Pulmonary artery endothelial cell (primary cell): Measurements from ENCODE around the gene ZNF385C. TPM values are rescaled to one million over a fixed set of nuclear protein-coding genes. Genes with fewer than 3 reads are reported as not detected.
"Not testable (repeated sequence)": the region's sequence is repeated elsewhere in the genome, so short reads cannot be mapped to it uniquely, and the experiment has no call there.

Experiments
- DNase-seq: peaks from one replicate; pipeline ENCODE4 v3.0.0-alpha.2; 2011; ENCODE audit warnings: low read depth, low spot score
- total RNA-seq: library from RNA; depleted of rRNA; stranded (reverse); fragments of >200 nt; gene quantifications from 2 replicates; pipeline ENCODE4 v1.2.3, GENCODE V29; 2014

ZNF385C gene
- total RNA-seq, result not detected in 2 replicates

DNA sequence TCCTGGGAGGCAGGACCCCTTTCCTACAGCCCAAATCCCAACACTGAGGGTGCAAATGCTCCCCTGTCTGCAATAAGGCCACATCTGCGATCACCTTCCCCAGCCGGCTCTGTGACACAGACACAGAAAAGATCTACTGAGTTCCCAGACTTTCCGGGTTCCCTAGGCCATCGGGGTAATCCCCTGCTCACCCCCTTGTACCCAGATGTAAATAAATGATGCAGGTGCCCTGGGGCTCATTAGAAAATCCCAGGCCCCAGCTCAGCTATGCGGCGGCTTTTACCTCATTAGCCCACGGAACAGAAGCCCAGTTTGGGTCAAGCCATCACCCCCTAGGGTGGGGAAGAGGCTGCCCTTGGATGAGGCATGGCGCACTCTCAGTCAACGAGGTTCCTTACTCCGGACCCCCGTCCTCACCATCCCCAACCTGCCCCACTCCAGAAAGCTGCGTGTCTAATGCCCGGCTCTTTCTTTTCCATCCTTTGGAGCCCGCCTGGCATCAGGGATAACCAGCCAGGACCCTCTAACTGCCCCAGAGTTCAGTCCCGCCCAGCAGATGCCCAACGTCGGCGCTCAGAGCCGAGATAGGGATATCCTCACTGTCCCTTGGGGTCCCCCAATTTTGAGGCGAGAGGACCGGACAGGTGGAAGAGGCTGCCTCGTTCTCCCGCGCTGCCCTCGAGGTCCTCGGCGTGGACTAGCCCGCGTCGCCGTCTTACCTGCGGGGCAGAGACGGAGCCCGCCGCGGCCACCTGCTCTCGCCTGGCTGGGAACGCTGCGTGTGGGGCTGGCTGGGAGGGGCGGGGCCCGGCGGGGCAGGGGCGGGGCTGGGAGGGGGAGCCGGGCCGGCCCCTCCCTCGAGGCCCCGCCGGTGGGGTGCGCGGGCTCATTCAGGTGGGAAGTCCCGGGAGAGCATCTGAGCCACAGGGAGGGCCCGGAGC, at the start of gene ZNF385C:
TSS of gene ZNF385C (minus strand) at position 783 of the 941 bp plus-strand sequence. CDS start 35,417 bp downstream, outside the sequence.
- DNase-seq, result no peak

GRCh38 chr17:42146911-42147607, 48.8 kb upstream of the ZNF385C start:
- no peak for DNase-seq

GRCh38 chr17:42143138-42143537, 44.9 kb upstream of the ZNF385C start:
- DNase-seq, result not testable (repeated sequence)

DNA sequence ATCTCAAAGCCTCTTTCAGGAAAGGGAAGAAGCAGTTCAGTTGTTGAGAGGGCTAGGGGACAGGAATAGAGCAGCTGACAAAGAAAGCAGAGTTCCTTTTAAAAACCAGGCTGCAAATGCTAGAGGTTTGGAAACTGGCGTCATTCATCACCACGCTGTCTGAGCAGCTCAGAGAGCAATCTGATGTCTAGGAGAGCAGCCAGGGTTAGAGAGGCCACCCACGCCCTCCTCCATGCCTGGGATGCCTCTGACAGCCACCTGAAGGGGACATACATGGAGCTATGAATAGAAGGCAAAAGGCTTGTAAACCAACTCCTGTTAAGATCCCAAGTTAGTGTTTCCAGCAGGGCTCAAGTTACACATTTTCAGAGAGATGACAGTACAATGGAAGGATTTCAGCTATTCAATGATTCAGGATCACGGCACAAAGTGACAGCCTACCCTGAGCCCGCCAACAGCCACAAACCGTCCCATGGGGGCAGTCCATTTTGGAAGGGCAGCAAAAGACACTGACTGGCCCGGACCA, 44.2 kb upstream of the ZNF385C start:
- no peak for DNase-seq

GRCh38 chr17:42141382-42141781, 43.1 kb upstream of the ZNF385C start:
- no peak for DNase-seq

DNA sequence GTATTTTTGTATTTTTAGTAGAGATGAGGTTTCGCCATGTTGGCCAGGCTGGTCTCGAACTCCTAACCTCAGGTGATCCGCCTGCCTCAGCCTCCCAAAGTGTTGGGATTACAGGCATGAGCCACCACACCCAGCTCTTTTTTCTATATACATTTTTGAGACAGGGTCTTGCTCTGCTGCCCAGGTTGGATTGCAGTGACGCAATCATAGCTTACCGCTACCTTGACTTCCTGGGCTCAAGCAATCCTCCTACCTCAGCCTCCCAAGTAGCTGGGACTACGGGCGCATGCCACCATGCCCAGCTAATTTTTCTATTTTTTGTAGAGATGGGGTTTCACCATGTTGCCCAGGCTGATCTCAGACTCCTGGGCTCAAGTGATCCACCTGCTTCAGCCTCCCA, 42.4 kb upstream of the ZNF385C start:
- not testable (repeated sequence) for DNase-seq

DNA sequence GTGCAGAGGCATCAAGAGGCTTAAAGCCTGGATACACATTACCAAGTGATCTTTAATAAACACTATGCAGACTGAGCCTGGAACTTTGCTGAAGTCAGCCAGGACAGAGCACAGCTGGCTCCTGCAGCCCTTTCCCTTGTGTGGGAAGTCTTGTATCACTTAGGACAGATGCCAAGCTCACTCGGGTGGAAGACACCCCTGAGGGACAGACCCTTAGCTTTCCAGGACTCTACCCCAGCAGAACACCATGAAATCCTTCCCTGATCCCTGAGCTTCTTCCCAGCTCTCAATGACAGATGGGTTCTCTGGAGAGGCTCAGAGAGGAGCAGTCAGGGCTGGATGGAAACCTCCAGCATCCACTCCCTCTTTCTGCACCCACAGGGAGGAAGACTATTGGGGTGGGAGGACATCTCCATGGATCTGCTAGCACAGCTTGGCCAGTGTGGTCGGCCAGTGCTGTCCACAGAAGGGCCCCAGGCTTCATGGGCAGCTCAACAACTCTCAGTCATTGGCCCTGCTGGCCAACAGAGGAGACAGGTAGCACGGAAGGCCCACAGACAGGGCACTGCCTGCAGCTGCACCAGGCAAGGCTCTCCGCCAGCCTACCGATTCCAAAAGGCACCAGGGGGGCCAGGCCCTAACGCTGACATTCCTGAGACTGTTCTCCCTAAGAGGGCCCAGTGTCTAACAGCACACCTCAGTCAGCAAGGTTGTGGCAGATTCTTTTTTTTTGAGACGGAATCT, 40.6 kb upstream of the ZNF385C start:
- no peak for DNase-seq

- DNase-seq, result no peak
Measured at GRCh38 chr17:42136654-42137051, 38.4 kb upstream of the ZNF385C start.

- peak; percentile 75 for DNase-seq
Measured at GRCh38 chr17:42135664-42136653, 37.7 kb upstream of the ZNF385C start.

GRCh38 chr17:42135151-42135550, 36.9 kb upstream of the ZNF385C start:
- no peak for DNase-seq

GRCh38 chr17:42133461-42134041, 35.3 kb upstream of the ZNF385C start:
- DNase-seq, result no peak

GRCh38 chr17:42132941-42133340, 34.7 kb upstream of the ZNF385C start:
- DNase-seq, result no peak

- peak; percentile 40 for DNase-seq
Measured at GRCh38 chr17:42131981-42132432, 33.7 kb upstream of the ZNF385C start.

- DNase-seq, result no peak
Measured at GRCh38 chr17:42131232-42131631, 33.0 kb upstream of the ZNF385C start.

- DNase-seq, result no peak
Measured at GRCh38 chr17:42130310-42130936, 32.1 kb upstream of the ZNF385C start.

- DNase-seq, result no peak
Measured at GRCh38 chr17:42129109-42129837, 31.0 kb upstream of the ZNF385C start.

GRCh38 chr17:42127414-42127813, 29.1 kb upstream of the ZNF385C start:
- DNase-seq, result no peak

DNA sequence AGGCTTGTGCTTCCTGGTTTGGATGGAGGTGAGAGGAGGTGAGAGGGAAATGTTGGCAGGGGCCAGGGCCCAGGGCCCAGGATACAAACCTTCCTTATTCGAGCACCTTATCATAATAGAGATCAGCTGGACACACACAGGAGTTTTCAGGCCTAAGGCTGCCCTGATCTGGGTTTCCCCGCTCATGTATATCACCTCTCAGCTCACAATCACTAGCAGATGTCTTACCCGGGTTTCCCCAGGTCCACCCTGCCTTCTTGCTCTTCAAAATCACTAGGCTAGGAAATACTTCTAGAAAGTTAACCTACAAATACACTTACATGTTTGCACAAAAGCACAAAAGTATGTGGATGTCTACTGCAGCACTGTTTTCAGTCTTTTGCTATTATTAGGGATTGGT, 28.6 kb upstream of the ZNF385C start:
- no peak for DNase-seq

- no peak for DNase-seq
Measured at GRCh38 chr17:42125565-42125964, 27.3 kb upstream of the ZNF385C start.
